GM20431 (cell line): ENCODE data around the gene HSPA14.
"Not testable (repeated sequence)": the region's sequence is repeated elsewhere in the genome, so short reads cannot be mapped to it uniquely, and the experiment has no call there.

Experiments used
- in situ Hi-C: fragments of 300-500 bp; cut with MseI, MboI; formaldehyde crosslinking; loops from one replicate; pipeline ENCODE4 v1.15.0; 2020; ENCODE audit warnings: low sequenced_read_pairs; ENCODE audit not compliant: unreplicated experiment

Gene HSPA14, protein sequence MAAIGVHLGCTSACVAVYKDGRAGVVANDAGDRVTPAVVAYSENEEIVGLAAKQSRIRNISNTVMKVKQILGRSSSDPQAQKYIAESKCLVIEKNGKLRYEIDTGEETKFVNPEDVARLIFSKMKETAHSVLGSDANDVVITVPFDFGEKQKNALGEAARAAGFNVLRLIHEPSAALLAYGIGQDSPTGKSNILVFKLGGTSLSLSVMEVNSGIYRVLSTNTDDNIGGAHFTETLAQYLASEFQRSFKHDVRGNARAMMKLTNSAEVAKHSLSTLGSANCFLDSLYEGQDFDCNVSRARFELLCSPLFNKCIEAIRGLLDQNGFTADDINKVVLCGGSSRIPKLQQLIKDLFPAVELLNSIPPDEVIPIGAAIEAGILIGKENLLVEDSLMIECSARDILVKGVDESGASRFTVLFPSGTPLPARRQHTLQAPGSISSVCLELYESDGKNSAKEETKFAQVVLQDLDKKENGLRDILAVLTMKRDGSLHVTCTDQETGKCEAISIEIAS

DNA sequence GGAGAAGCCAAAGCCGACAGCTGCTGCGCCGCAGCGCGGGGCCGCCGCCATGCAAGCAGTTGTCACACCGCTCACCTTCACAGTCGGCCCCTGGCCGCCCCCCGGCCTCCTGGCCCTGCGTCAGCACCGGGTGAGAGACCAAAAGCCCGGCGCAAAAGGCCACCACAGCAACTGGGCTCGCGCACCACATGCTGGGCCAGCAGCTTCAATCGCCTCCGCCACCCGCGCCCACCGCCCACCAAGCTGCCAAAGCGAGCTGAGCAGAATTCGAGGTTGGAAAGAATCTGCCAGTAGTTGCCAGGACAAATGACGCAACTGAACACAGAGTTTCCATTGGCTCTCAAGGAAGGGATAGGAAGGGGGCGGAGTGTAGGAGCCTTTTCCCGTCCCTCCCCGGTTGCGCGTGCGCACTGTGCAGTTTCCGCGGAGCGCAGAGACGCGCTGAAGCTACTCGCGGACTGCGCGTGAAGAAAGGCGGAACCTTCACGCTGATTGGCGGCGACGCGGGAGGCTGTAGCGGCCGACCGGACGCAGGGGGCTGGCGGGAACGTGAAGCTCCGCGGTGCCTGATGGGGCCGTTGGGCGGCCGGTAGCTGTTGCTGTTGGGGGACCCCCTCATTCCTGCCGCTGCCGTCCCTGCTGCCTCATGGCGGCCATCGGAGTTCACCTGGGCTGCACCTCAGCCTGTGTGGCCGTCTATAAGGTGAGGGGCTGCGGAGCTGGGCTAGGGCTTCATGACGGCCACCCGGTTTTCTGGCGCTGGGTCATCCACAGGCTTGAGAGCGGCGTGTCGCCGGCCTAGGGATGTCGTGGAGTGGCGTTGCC is at the start of gene HSPA14, which contains the start of the genes CDNF and MSANTD7:
TSS of gene HSPA14 (plus strand) at position 550 of the 825 bp plus-strand sequence. CDS start at position 647, 97 bp downstream.
TSS of gene CDNF (minus strand) at position 281 of the 825 bp plus-strand sequence. CDS start at position 190, 91 bp downstream.
TSS of gene MSANTD7 (plus strand) at position 550 of the 825 bp plus-strand sequence. CDS start 3,979 bp downstream, outside the sequence.
- in situ Hi-C loops = no loop called here

DNA sequence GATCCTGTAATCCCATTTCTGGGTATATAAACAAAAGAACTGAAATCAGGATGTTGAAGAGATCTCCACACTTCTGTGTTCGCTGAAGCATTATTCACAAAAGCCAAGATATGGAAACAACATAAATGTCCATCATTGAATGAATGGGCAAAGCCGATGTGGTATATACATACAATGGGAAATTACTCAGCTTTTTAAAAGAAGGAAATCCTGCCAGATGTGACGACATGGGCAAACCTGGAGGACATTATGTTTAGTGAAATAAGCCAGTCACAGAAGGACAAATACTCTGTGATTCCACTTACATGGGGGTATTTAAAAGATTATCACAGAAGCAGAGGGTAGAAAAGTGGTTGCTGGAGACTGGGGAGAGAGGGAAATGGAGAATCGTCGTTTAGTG is 39.5 kb upstream of the HSPA14 start:
- in situ Hi-C loops = no loop called here

DNA sequence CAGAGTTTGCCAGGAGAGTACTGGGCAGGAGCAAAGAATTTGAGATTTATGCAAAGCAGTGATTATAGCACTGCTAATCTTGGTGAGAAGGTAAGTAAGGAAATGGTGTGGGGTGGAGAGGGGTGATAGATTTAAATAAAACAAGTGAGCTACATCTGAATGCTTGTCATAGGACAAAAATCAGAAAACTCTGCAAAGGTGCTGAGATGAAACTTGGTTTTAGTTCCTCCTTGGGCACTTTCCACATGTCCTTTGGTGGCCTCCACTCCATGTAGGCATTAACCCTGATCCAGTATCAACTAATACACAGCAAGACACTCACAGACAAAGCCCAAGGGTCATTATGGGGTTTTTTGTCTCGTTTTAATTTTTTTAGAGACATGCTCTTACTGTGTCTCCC is 37.7 kb upstream of the HSPA14 start:
- in situ Hi-C loops = no loop called here

DNA sequence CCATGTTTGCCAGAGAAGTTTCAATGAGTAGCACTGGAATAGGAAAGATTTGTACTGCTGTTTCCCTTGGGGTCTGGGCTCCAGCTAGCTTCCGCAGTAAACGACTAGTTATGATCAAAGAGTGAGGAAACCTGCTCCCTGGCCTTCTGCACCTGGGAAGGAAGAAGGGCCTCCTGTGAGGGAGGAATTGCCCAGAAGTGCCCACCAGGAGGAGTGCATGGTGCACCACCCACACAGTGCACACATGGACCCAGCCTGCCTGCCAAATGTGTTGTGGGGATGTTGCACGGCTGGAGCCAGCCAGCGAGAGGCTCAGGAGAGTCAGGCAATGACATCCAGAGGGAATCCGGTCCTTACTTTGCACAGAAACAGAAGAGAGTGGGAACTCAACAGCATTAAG is 36.4 kb upstream of the HSPA14 start:
- in situ Hi-C loops = no loop called here

DNA sequence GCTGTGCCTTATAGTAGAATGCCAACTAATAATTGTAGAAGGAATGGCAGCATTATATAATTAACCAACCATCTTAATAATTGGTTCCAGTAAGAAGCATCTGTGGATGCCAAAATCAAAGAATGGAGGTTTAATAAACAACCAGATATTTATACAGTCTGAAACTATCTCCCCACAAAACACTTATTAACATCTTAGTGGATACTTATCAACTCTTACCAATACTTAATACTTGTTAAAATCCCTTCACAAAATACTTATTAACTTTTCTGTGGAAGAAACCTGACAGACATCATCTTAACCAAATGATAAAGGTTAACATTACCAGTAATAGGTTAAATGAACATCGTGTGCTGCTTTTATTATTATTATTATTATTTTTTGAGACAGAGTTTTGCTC is 34.3 kb upstream of the HSPA14 start:
- in situ Hi-C loops = no loop called here

DNA sequence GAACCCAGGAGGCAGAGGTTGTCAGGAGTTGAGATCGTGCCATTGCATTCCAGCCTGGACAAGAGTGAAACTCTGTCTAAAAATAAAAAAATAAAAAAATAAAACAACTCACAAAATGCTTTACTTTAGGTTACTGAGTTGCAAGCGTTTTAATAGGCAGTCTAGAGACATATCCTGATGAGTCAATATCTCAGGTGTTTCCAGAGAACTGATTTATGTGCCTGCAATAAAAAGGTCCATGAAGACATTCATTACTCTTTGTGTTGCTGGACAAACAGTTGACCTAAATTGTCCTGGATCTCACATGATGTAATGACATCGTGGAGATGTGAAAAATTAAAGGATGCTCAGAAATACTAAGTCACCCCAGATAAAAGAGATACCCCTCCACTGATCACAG is 31.8 kb upstream of the HSPA14 start:
- in situ Hi-C loops = no loop called here

DNA sequence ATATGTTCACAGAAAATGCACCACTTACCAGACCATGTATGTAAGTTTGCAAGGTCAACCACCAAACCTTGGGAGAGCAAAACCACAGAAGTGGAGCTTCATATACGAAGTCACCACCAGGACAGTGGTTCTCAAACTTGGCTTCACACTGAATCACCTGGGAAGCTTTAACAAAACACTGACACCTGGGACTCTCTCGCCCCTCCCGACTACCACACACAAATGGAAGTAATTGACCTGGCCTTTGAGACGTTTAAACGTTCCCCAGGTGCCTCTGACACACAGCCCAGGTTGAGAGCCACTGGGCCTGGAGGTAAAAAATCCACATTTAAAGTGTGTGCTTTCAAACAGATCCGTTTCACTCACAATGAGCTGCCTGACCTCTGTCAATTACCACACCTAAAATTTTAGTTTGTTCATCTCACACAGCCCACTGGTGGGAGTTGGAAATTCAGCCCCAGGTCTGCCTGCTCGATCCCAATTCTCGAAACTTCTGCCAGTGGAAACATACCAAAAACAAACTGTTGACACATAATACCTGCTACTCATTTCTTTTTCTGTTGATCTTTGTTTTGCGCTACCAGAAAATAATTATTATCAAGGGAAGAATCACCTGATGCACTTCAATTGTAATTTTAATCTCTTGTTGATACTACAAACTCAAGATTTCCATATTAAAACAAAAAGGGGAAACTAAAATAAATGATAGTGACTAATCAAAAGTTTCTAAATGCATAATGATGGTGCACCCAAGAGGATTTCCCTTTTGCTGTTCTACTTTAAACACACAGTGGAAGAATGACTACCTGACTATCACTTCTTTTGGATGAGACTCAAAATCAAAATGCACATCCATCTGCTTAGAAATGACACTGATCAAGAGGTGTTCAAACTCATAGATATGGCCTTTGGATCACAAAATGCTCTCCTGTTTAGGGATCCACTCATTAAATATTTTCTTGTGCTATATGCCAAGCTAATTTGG is 26.8 kb upstream of the HSPA14 start:
- in situ Hi-C loops = no loop called here

DNA sequence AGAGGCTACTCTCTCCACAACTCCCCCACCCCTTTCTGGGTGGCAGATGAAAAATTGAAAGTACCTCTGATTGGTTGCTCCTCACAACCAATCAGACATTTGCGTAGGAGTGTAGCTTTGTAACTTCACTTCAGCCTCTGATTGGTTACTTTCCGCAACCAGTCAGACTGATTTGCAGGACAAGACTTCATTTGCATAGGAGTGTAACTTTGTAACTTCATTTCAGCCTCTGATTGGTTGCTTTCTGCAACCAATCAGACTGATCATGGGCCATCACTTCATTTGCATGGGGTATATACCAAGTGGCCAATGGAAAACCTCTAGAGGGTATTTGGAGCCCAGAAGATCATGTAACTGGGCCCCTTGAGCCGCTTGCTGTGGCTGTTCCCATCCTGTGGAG is 25.8 kb upstream of the HSPA14 start:
- in situ Hi-C loops = no loop called here

DNA sequence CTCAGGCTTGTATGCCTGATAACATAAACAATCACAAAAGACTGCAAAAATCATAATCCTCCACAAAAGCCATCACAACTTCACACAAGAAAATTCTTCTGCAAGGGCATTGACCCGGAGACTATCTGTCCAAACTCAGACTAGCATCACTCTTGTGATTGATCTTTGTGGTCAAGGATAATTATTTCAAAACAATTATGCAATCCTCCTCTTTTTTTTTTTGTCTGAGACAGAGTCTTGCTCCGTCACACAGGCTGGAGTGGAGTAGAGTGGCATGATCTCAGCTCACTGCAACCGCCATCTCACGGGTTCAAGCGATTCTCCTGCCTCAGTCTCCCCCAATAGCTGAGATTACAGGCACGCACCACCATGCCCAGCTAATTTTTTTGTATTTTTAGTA is 22.4 kb upstream of the HSPA14 start:
- in situ Hi-C loops = no loop called here

DNA sequence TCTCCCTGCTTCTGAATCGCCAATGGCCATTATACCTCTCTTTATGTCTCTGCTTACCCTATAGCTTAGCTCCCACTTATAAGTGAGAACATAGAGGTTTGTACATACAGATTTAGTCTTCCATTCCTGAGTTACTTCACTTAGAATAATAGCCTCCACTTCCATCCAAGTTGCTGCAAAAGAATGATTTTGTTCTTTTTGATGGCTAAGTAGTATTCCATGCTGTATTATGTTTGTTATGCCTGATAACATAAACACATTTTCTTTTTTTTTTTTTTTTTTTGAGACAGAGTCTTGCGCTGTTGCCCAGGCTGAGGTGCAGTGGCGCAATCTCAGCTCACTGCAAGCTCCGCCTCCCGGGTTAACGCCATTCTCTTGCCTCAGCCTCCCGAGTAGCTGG is 21.4 kb upstream of the HSPA14 start:
- in situ Hi-C loops = not testable (repeated sequence)

DNA sequence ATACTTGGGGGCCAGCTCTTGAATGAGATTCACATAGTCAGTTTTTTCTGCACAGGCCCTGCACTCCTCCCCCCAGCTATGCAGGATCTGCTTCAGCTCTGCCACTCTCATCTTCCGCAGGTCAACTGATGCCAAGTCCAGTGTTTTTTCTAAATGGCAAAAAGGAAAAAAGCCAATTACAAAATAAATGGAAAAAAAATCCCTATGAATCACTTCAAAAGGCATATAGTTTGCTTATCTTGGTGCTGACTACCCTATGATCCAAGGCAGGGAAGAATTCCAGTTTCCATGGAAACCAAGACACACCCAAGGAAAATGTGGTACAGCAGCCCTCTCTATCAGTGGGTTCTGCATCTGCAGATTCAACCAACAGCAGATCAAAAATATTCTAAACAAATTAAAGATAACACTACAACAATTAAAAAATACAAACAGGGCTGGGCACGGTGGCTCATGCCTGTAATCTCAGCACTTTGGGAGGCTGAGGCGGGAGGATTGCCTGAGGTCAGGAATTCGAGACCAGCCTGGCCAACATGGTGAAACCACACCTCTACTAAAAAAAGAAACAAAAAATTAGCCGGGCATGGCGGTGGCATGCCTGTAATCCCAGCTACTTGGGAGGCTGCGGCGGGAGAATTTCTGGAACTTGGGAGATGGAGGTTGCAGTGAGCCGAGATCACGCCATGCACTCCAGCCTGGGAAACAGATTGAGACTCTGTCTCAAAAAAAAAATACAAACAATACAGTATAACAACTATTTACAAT is 17.9 kb upstream of the HSPA14 start:
- in situ Hi-C loops = loop anchor here (10.0 kb wide), 1 partner anchor 315 kb away; no protein-coding TSS in a partner anchor

DNA sequence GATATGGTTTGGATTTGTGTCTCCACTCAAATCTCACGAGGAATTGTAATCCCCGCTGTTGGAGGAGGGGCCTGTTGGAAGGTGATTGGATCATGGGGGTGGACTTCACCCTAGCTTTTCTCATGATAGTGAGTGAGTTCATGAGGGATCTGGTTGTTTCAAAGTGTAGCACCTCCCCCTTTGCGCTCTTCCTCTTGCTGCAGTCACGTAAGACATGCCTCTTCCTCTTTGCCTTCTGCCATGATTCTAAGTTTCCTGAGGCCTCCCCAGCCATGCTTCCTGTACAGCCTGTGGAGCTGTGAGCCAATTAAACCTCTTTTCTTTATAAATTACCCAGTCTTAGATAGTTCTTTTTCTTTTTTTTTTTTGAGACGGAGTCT is 17.3 kb upstream of the HSPA14 start:
- in situ Hi-C loops = loop anchor here (10.0 kb wide), 1 partner anchor 316 kb away; no protein-coding TSS in a partner anchor

DNA sequence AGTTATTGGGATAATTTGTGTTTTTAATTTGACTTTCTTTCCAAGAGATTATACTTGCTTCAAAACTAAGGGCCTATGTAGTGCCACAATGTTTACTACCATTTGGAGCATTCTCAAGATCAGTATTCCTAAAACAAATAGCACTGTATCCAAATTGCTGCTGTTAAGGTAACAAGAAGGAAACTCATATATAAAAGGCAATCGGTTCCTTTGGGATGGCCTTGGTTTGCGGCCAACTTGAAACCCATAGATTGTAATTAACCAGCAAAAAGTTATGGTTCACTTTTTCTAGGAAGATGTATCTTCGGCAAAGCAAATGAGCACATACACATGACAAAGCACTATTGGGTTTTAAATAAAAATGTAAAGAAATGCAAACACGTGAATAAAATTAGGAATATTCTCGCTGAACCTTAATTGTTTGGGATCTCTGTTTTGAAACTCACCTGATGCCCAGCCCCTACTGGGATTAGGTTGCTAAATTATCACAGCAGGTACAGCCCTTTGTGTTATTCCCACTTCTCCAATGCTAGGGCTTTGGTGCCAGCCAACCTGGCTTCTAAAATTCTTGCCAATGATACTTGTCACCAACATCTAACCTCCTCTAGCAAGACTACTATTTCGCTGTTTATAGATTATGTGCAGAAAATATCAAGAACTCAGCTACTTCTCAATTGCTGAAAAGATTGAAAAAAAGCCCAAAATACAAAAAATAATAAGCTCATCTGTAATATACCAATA is 16.3 kb upstream of the HSPA14 start:
- in situ Hi-C loops = loop anchor here (10.0 kb wide), 1 partner anchor 317 kb away; no protein-coding TSS in a partner anchor

DNA sequence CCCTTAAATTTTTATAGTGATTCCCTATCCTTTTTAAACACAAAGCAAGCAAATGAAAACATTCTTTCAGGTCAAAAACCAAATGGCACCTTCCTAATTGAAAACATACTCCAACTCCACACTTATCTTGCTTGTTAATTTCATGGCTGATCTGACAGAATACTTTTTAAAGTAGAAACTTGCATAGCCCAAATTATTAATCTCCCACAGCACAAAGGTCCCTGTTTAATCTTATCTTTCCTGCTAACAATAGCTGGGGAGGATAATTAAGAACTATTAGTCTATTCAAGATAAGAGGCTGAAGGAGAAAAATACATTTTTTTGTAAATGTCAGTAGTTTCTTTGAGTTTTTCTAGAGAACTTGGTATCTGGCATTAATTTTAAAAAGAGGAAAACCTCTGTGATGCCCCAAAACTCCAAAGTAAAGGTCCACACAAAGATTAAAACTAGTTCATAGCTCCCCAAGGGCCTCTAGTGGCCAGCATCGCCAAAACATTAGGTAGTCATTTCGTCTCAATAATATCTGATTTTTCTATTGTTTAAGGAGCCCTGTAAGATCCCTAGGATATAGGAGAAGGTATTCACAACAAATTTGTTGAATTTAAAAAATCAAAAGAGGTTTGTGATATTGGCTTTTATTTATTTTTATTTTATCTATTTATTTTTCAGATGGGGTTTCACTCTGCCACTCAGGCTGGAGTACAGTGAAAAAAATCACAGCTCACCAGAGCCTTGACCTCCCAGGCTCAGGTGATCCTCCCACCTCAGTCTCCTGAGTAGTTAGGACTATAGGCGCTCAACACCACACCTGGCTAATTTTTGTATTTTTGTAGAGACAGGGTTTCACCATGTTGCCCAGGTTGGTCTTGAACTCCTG is 15.0 kb upstream of the HSPA14 start:
- in situ Hi-C loops = loop anchor here (10.0 kb wide), 1 partner anchor 318 kb away; no protein-coding TSS in a partner anchor

DNA sequence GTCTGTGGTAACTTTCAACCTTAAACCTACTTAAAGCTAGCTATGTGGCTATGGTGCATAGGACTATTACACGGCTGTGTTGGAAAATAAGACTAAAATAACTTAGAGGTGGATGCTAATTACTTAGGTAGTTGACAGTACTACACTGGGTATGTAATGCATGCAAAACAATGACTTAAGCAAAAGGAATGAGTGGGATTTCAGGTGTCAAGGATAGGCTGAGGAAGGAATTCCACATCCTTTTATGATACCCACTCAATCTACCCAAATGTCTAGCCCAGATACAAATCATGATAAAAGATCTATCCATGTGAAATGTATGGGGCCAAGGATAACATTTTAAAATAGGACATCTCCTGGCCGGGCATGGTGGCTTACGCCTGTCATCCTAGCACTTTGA is 14.1 kb upstream of the HSPA14 start:
- in situ Hi-C loops = loop anchor here (10.0 kb wide), 1 partner anchor 319 kb away; no protein-coding TSS in a partner anchor

DNA sequence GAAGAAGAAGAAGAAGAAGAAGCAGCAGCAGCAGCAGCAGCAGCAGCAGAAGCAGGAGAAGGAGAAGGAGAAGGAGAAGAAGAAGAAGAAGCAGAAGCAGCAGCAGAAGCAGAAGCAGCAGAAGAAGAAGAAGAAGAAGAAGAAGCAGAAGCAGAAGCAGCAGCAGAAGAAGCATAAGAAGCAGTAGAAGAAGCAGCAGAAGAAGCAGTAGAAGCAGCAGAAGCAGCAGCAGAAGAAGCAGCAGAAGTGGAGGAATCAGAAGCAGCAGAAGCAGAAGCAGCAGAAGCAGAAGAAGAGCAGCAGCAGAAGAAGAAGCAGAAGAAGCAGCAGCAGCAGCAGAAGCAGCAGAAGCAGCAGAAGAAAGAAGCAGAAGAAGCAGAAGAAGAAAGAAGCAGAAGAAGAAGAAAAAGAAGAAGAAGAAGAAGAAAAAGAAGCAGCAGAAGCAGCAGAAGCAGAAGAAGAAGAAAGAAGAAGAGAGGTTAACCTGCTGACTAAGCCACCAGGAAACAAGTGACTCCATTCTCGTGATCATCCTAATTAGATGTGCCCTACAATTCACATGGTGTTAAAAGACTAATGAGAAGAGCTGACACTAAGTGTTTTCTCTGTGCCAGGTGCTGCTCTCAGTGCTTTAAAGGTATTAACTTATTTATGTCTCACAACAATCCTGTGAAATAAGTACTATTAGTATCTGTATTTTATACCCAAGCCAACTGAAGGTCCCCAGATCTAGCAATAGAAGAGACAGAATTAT is 11.9 kb upstream of the HSPA14 start:
- in situ Hi-C loops = loop anchor here (10.0 kb wide), 1 partner anchor 321 kb away; no protein-coding TSS in a partner anchor
